ENCODE results near the gene CPSF4L. TPM values are rescaled to one million over a fixed set of nuclear protein-coding genes. Genes with fewer than 3 reads are reported as not detected.

Gene CPSF4L
- total and polyA plus RNA-seq, 12 donors, result not detected

GRCh38 chr17:73255671-73256181 is 6.0 kb downstream of the CPSF4L start:
- DNase-seq, result peak in 6 of 7 donors; percentile 33 to 80 (median 49)
- Histone ChIP-seq H3K27ac (no peak overlapping the region), H3K27me3 (no peaks in the 10 kb centered on the region), H3K9me3 (replicated peaks in 1 of 3) (no peaks in the 10 kb centered on the region), H3K4me1 (replicated peaks in 1 of 2) (no peaks in the 10 kb centered on the region), H3K4me3 (no peak overlapping the region), H3K36me3 (replicated peaks in 1 of 2) (no peaks in the 10 kb centered on the region)
- 3 to 6% (median 5%) methylated on average over 8 of the region's 8 CpGs for WGBS, 4 donors
- intact Hi-C loops (cut with DNase I), result loop anchor here (1.0 to 2.0 kb wide), 2 partner anchors 113 to 115 kb away; no protein-coding TSS in a partner anchor
- peak; percentile 97 to 100 (median 98) for TF ChIP-seq CTCF (IDR thresholded peaks at IDR 0.05)
- no peak for TF ChIP-seq POLR2A (IDR thresholded peaks at IDR 0.05)

- 74 to 81% (median 80%) methylated on average over 6 to 8 of the region's 8 CpGs for WGBS, 4 donors
- no peaks in the 10 kb centered on the region for H3K9me3 ChIP-seq (replicated peaks in 1 of 3)
- peaks cover 0 to 5% of the 10 kb centered on the region in 2 donors for H3K36me3 ChIP-seq (replicated peaks in 1 of 2)
- no peak overlapping the region for H3K27ac ChIP-seq
- no peaks in the 10 kb centered on the region for H3K4me1 ChIP-seq (replicated peaks in 1 of 2)
- intact Hi-C loops (cut with DNase I), result no loop called here
- DNase-seq, result peak in 1 of 7 donors; percentile 18
- no peak for TF ChIP-seq POLR2A (IDR thresholded peaks at IDR 0.05)
- no peak overlapping the region for H3K4me3 ChIP-seq
- no peaks in the 10 kb centered on the region for H3K27me3 ChIP-seq
Observed at GRCh38 chr17:73251871-73252270, 9.8 kb downstream of the CPSF4L start.

- no peaks in the 10 kb centered on the region for H3K4me1 ChIP-seq (replicated peaks in 1 of 2)
- DNase-seq, result no peak
- no peak overlapping the region for H3K4me3 ChIP-seq
- peaks cover 0 to 5% of the 10 kb centered on the region in 2 donors for H3K36me3 ChIP-seq (replicated peaks in 1 of 2)
- H3K9me3 ChIP-seq (replicated peaks in 1 of 3), result no peaks in the 10 kb centered on the region
- H3K27ac ChIP-seq, result no peak overlapping the region
- no peak for TF ChIP-seq POLR2A (IDR thresholded peaks at IDR 0.05)
- no peak for TF ChIP-seq CTCF (IDR thresholded peaks at IDR 0.05)
- intact Hi-C loops (cut with DNase I), result no loop called here
- H3K27me3 ChIP-seq, result no peaks in the 10 kb centered on the region
- WGBS, 4 donors, result 71 to 81% (median 73%) methylated on average over 10 of the region's 10 CpGs
Observed at GRCh38 chr17:73250851-73251640, 10.6 kb downstream of the CPSF4L start.

GRCh38 chr17:73249700-73250099 is 12.0 kb downstream of the CPSF4L start:
- no peaks in the 10 kb centered on the region for H3K27me3 ChIP-seq

More at GRCh38 chr17:73249700-73250099, 12.0 kb downstream of the CPSF4L start:
- Histone ChIP-seq H3K9me3 (replicated peaks in 1 of 3) (no peaks in the 10 kb centered on the region), H3K27ac (no peak overlapping the region), H3K4me3 (no peak overlapping the region), H3K4me1 (replicated peaks in 1 of 2) (no peaks in the 10 kb centered on the region), H3K36me3 (replicated peaks in 1 of 2) (peaks cover 0 to 16% of the 10 kb centered on the region in 2 donors)
- no peak for TF ChIP-seq POLR2A (IDR thresholded peaks at IDR 0.05)
- no peak for TF ChIP-seq CTCF (IDR thresholded peaks at IDR 0.05)
- WGBS, 4 donors, result 85 to 92% (median 89%) methylated on average over 8 of the region's 8 CpGs
- intact Hi-C loops (cut with DNase I), result loop anchor here in 1 of 2 donors (10.0 kb wide), 1 partner anchor 685 kb away; no protein-coding TSS in a partner anchor
- DNase-seq, result no peak

All from adrenal gland (tissue), 12 donors.